Measurements from ENCODE around the gene FN3KRP. TPM values are rescaled to one million over a fixed set of nuclear protein-coding genes. Genes with fewer than 3 reads are reported as not detected.

The FN3KRP gene
- total and polyA plus RNA-seq, 2 donors (not counting 3 experiments of a cell fraction or from before 2014, with no cell fraction given) = 22.2 to 35.2 TPM

- no peak overlapping the region for H3K27ac ChIP-seq (ENCODE audit: insufficient read depth, low read depth, low read length)
- H4K20me1 ChIP-seq (replicated peaks; ENCODE audit: control insufficient read depth, extremely low read depth, insufficient read depth, low read length) = no peaks in the 10 kb centered on the region
- H3K79me2 ChIP-seq (ENCODE audit: control insufficient read depth, insufficient read depth, low read length) = no peaks in the 10 kb centered on the region
- intact Hi-C loops (cut with micrococcal nuclease) = no loop called here
- H3K9ac ChIP-seq (replicated peaks; ENCODE audit: extremely low read depth, insufficient read depth, low read length) = no peak overlapping the region
- no peaks in the 10 kb centered on the region for H3K9me3 ChIP-seq (replicated peaks; ENCODE audit: control insufficient read depth, insufficient read depth, low read length)
- no peak for FAIRE-seq
- CTCF ChIA-PET = no interaction called here
- no peak overlapping the region for H3K4me2 ChIP-seq (ENCODE audit: insufficient read depth, low read length)
- DNase-seq (ENCODE audit: low read depth, low spot score) = no peak
- POLR2A ChIA-PET = no interaction called here
- H2AFZ ChIP-seq (ENCODE audit: low read depth, low read length) = no peak overlapping the region
- H3K9me1 ChIP-seq (replicated peaks; ENCODE audit: control insufficient read depth, extremely low read depth, insufficient read depth, low read length) = no peaks in the 10 kb centered on the region
- no peaks in the 10 kb centered on the region for H3K4me1 ChIP-seq (ENCODE audit: control insufficient read depth, extremely low read depth, insufficient read depth, low read length)
- dilution Hi-C loops (cut with MboI; ENCODE audit: extremely low pct_ligation_motif_present, low sequenced_read_pairs) = no loop called here
- no peaks in the 10 kb centered on the region for H3K27me3 ChIP-seq (ENCODE audit: control insufficient read depth in 2 of 2, insufficient read depth in 2 of 2, low read length in 2 of 2)
- BruUV-seq (replicated peaks) = no TSS peak
- H3K4me3 ChIP-seq (replicated peaks in 1 of 3; ENCODE audit: insufficient read depth in 1 of 3, low read depth in 1 of 3, low read length in 3 of 3) = no peak overlapping the region
- TF ChIP-seq FOS (IDR thresholded peaks at IDR 0.05; ENCODE audit: borderline replicate concordance, insufficient read depth, low read length) (no peak), POLR2AphosphoS5 (IDR thresholded peaks at IDR 0.05; ENCODE audit: insufficient read depth, low read depth, low read length) (no peak), EZH2 (IDR thresholded peaks at IDR 0.05; ENCODE audit: borderline replicate concordance, low read depth, low read length, severe bottlenecking) (no peak), POLR2A (IDR thresholded peaks at IDR 0.05; ENCODE audit: low read depth, low read length) (no peak), MYC (IDR thresholded peaks at IDR 0.05; ENCODE audit: low read depth, low read length) (no peak), GATA2 (IDR thresholded peaks at IDR 0.05; ENCODE audit: insufficient read depth, insufficient read length, low read depth, low read length) (no peak), JUN (IDR thresholded peaks at IDR 0.05; ENCODE audit: borderline replicate concordance, insufficient read depth, insufficient read length, low read depth) (no peak)
- TF ChIP-seq, protein P1, sequence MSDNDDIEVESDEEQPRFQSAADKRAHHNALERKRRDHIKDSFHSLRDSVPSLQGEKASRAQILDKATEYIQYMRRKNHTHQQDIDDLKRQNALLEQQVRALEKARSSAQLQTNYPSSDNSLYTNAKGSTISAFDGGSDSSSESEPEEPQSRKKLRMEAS (IDR thresholded peaks at IDR 0.05; ENCODE audit: insufficient read depth, insufficient read length) = no peak
- H3K36me3 ChIP-seq (ENCODE audit: control insufficient read depth in 2 of 2, extremely low read depth in 1 of 2, insufficient read depth in 2 of 2, low read length in 2 of 2) = no peaks in the 10 kb centered on the region
Observed at GRCh38 chr17:82709024-82709675, 7.4 kb upstream of the FN3KRP start.

Data from endothelial cell of umbilical vein (primary cell).